ENCODE measurements around the gene HELB.

Gene HELB

GRCh38 chr12:66354291-66354690 is 52.0 kb downstream of the HELB start:
- DNase-seq (ENCODE audit: extremely low read depth in 1 of 2, low read depth in 1 of 2): no peak

GRCh38 chr12:66359300-66359699 is 57.0 kb downstream of the HELB start:
- no peak for DNase-seq (ENCODE audit: extremely low read depth in 1 of 2, low read depth in 1 of 2)

DNA sequence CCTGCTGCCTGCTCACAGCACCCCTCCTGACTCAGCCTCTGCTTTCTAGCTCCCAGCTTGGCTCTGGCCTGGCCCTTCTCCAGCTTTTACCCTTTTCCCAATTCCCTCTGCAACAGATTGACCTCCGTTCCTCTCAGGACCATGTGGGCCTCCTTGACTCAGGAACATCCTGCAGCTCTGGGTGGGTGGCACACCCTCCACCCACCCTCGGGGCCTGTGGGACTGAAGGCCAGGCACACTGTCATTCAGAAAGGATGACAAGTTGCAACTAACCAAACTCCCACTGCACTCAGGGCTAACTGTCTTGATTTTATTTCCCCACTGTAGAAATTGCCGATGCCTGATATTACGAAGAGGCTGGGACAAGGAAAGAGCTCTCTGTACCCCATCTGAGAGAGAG is 59.4 kb downstream of the HELB start:
- DNase-seq (ENCODE audit: extremely low read depth in 1 of 2, low read depth in 1 of 2): no peak

DNA sequence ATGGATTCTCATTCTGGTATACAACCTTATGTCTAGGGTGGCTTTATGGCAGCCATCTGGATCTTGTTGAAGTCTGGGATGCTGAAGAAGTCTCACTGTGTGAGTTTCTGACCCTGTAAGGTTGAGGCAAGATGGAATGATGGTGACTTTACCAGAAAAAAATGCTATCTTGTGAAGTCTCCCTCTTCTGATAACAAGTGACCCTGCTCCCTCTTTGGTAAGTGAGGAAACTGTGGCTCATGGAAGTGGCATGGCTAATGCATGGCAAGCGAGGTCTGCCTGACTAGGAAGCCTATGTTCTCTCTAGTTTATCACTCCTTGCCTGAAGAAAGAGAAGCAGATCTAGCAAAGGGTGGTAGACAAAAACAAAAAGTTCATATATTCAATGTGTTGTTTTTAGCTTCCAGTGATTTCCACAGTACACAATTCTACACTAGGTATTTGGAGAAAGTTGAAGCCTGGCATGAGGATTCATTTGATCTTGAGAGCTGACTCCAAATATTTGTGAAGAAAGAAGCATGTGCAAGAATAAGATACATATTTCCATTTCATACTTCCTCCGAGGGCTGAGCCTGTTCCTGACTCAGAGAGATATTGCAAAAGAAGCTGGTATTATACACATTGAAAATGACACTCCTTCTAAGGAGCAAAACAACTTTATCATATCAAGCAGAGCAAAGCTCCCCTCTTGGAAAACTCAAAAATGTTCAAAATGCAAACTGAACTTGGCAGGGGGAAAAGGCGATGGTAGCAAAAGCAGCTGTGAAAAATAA is 63.6 kb downstream of the HELB start:
- DNase-seq (ENCODE audit: extremely low read depth in 1 of 2, low read depth in 1 of 2): no peak

GRCh38 chr12:66367015-66367667 is 64.8 kb downstream of the HELB start:
- DNase-seq (ENCODE audit: extremely low read depth in 1 of 2, low read depth in 1 of 2): no peak

DNA sequence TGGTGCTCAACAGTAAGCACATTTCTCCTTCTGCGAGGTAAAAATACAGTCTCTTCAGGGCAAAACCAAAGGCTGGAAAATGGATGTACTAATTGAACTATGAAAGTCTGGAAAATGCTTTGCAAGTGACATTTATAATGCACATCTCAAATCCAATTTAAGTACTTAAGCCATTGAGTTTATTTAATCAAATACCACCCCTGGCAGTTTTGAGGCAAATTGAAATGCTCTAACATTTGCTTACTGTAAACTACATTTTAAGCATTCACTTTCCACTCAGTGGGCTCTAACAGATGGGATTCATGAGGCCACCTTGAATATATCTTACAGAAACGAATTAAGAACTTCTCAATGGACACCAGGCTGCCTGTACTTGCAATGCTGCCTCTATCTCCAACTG is 69.7 kb downstream of the HELB start:
- DNase-seq (ENCODE audit: extremely low read depth in 1 of 2, low read depth in 1 of 2): no peak

DNA sequence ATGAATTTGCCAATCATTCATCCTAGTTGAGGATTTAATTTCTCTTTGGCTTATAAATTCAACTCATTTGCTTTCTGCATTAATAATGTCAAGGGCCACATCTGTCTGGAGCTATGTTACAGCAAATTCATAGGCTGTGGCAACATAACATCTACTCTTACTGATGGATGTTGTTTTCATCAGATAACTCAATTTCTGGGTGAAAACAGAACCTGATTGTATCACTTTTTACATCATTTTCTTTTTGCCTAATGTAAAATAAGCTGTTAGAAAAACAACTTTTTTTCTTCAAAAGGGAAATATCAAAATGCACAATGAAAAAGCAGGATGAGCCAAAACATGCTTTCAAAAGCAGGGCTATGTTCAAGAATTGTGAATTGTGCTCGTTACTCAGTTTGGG is 73.3 kb downstream of the HELB start:
- no peak for DNase-seq (ENCODE audit: extremely low read depth in 1 of 2, low read depth in 1 of 2)

DNA sequence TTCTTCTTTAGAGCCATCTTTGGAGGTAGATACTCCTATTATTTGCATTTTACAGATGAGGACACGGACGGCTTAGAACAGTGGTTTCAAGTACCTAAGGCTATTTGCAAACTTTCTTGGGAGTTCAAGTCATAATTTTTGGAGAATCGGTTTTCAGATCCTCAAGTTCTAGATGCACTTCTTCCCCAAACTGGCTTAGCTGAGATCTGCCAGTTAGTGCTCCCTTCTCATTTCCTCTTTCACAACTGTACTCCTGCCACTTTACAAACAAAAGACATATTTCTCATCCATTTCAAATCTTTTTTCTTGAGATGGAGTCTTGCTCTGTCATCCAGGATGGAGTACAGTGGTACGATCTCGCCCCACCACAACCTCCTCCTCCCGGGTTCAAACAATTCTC is 77.3 kb downstream of the HELB start:
- DNase-seq (ENCODE audit: extremely low read depth in 1 of 2, low read depth in 1 of 2): no peak

DNA sequence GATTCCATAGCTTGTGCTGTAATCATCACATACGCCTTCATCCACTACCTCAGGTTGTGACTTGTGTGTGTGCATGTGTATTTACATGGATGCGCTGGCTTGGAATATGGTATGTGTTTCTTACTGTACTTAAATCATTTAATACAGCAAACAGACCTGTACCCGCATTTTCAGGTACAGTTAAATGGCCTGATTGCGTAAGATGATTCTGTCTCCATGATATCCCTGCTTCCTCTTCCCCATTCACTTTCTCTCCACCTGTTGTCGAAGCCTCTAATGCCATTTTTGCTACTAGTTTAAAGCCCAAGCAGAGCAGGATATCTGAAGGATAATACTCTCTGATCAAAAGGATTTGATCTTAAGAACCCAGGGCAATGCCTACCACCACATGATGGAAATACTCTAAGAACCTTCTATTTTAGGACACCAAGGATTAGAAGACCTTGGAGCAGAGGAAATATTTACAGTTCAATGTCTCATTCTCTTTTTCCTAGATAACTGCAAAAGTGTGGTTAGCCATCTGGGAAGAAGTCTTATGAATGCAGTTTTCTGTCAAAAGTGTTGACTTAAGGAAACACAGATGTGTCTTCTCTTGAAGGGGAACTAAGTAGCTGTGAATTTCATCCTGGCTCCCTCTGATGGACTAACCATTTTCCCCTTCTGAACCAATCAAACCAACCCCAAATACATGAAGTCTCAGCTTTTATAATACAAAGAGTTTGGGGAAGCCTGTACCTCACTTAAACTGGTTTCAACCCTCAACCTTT is 78.7 kb downstream of the HELB start:
- no peak for DNase-seq (ENCODE audit: extremely low read depth in 1 of 2, low read depth in 1 of 2)

DNA sequence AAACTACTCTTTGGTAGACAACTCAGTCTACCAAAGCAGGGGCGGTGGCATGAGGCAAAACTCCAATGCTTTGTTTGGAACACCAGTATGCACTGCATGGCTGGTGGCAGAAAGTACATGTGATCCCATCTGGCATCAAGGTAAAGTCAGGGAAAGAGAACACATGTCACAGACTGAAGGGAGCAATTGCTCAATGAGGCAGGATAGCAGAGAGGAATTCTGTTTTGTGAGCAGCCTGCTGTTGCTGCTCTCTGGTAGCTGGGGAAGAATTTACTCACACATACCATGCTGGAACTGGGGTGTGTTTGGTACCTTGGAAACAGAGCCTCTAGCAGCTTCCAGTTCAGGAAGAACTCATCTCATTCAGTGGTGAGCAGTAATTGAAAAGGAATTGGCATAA is 84.8 kb downstream of the HELB start:
- no peak for DNase-seq (ENCODE audit: extremely low read depth in 1 of 2, low read depth in 1 of 2)
